COLO668 (cell line): ENCODE measurements around the gene PDSS2.

Source experiments
- DNase-seq: peaks from one replicate; lab custom pipeline; 2025; ENCODE audit not compliant: unreplicated experiment; lab: John Stamatoyannopoulos, UW

Gene PDSS2

GRCh38 chr6:107419733-107420132, 39.6 kb downstream of the PDSS2 start:
- peak; percentile 4 for DNase-seq

- DNase-seq = no peak
These were observed 41.2 kb downstream of the PDSS2 start for GRCh38 chr6:107418118-107418517.

GRCh38 chr6:107416145-107416544, 43.2 kb downstream of the PDSS2 start:
- no peak for DNase-seq

DNA sequence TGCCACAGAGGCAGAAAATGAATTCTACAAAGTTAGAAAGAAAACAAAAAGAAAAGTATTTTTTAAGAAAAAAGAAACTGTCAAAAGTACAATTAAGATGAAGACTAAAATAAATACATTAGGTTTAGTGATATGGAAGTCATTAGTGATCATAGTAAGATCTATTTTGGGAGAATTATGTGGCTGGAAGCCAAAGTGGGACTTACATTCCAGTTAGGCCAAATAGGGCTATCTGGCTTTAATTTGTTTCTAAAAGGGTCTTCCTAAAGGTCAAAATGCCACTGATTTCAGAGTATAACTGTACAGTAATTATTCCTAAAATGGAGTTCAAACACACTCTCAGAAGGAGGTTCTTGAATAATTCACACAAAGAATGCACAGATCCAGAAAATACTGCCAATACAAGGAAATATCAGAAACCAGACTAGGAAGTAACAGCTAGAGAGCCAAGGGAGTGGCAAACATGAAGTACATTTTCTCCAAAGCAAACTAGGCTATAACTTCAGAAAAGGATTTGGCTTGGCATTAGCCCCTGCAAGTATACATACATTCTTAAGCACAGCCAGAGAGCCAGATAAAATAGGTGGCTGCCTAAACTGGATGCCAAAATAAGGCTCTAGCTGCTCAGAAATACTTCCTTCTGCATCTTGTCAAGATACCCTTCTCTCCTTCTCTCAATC, 45.3 kb downstream of the PDSS2 start:
- no peak for DNase-seq

DNA sequence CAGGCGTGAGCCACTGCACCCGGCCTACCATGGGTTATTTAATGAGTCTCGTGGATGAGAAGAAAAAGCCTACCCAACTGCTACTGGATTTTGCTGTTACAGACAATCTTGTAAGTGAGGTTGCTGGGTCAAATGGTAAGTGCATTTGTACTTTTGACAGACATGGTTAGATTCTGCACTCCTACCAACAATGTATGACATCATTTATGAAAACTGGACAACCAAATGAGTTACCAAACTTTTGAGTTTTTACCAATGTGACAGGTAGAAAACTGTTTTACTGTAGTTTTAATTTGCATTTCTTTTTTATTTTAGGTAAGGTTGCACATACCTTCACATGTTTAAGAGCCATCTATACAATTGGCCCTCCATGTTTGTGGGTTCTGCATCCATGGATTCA, 48.2 kb downstream of the PDSS2 start:
- no peak for DNase-seq

DNA sequence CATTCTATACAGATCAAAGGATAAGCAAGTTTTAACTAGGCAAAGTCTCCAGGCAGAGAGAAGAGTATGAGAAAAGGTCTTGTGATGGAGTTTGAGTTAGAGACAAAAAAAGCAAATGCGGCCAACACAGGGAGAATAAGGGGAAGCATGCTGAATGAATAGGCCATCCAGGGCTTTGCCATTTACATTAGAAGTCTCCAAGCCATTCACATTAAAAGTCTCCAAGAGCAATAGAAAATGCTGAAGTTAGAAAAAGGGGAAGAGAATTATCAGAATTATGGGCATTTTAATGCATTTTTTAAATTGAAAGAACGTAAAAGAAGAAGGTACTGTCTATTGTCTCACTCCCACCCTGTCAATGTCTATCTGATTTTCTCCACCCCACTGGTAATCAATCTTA, 49.4 kb downstream of the PDSS2 start:
- no peak for DNase-seq

DNA sequence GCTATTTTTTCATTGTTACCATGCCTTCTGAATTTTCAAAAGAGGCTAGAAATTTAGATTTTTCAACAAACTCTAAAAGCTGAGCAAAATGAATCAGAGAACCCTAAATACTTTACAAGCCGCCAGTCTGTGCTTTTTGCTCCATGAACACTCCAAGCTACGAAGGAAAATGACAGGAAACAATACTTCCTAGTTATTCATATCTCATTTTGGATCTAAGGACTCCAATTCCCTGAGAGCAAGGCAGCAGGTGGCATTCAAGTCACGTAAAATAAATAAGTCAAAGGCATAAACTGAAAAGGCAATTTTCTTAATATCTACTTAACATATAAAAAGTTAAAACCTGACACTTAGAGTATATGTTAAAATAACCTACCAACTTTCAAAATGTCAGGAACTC, 50.6 kb downstream of the PDSS2 start:
- no peak for DNase-seq

- no peak for DNase-seq
These were observed 54.4 kb downstream of the PDSS2 start for GRCh38 chr6:107405002-107405401.

GRCh38 chr6:107402533-107402932, 56.8 kb downstream of the PDSS2 start:
- DNase-seq = no peak

- DNase-seq = no peak
These were observed 57.8 kb downstream of the PDSS2 start for GRCh38 chr6:107401573-107401972.

DNA sequence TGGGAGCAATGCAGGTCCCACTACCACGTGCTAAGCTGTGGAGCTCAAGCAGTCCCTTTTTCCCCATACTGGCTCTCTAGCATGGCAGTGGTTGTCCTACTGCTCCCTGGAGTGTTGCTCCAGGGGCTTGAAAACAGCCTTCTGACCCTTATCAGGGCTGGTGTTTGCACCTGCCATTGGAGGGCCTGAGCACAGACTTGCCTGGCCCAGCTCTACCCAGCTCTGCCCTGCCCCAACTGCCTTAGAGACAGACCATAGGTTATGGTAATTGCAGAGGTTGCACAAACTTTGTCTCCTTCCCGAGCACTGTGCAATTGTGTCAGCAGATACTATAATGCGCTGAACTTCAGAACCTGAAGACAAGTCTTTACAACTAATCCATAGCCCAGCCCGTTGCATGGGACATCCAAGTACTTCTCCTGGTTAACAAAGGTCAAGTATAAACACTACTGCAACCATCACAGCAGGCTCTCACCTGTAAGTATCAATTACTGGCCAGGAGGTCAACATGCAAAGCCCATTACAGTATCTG, 58.7 kb downstream of the PDSS2 start:
- DNase-seq = no peak

GRCh38 chr6:107399935-107400334, 59.4 kb downstream of the PDSS2 start:
- no peak for DNase-seq

- no peak for DNase-seq
These were observed 61.4 kb downstream of the PDSS2 start for GRCh38 chr6:107398001-107398400.

DNA sequence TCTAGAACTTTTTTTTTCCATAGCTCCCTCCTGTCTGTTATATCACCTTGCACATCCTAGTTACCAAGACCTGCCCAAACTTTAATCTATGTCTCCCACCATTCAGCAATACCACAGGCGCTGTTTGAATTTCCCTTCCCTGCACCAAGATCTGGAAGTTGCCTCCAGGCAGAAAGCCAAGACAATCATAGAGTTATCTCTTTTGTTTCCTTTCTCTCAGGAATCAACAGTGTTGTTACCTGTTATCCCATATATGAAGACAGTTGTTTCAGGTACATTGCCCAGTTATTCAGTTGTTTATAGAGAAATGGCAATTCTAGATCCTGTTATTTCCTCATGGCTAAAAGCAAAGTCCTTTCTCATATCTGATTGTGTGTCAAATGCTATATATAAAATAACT, 63.2 kb downstream of the PDSS2 start:
- no peak for DNase-seq

DNA sequence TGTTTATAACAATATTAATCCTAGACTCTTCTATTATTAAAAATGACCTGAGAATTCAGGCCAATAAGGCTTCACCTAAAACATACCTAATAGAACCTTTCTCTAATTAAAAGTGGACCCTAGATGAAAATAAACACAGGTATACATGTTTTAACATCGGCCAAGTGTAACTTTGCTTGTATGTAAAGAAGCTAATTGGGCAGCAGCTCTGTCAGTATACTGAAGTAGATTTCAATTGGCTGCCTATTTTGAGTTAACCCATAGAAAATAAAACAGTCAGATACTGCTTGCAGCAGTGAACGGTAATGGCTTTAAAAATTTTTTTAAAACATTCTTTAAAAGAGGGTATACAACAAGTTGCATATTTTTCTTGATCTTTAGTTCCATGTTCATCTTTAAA, 67.3 kb downstream of the PDSS2 start:
- DNase-seq = no peak

- no peak for DNase-seq
These were observed 68.5 kb downstream of the PDSS2 start for GRCh38 chr6:107390685-107391435.

DNA sequence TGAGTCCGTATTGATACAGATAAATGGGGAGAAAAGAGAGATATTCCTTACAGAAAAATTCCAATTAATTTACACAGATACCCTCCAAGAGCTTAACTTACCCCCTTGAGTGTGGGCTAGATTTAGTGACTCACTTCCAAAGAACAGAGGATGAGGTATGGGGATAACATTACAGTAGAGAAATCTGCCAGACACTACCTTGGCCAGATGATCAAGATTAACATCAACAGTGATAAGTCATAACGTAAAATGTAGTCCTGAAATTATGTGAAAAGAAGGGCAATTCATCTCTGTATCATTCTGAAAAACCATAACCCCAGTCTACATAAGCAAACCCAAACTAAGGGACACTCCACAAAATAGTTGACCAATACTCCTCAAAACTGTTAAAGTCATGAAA, 69.3 kb downstream of the PDSS2 start:
- DNase-seq = no peak

DNA sequence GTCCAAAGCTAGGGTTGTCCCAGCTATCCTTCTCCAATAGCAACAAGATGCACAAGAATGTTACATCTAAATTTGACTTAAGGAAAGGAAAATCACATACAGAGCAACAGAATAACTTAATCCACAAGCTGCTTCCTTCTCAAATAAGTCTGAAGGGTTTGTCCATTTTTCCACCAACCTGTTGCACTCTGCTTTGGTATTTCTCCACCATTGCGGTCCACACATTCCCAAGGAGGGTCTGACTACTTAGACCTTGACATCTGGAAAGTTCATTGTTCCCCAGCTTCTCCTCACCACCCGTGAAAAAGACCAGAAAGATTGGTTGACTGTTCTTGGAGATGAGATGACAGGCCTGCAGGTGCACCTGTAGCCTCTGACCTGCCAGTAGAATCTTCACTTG, 72.5 kb downstream of the PDSS2 start:
- DNase-seq = no peak

DNA sequence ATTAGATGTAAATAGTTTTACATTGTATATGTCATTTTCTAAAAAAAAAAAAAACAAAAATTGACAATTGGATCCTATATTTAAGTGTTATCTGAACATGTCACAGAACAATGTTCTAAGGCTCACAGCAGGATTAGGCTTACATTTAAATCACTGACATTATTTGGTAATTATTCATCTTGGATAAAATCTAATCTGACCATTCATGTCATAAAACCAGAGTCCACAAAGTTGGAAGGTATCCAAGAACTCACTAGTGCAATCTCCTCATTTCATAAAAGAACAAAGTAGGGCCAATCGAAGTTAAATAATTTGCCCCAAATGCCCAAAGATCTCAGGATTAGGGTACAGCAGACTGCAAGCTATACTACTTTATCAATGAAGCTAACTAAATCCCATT, 73.0 kb downstream of the PDSS2 start:
- no peak for DNase-seq

GRCh38 chr6:107383705-107384104, 75.7 kb downstream of the PDSS2 start:
- no peak for DNase-seq

DNA sequence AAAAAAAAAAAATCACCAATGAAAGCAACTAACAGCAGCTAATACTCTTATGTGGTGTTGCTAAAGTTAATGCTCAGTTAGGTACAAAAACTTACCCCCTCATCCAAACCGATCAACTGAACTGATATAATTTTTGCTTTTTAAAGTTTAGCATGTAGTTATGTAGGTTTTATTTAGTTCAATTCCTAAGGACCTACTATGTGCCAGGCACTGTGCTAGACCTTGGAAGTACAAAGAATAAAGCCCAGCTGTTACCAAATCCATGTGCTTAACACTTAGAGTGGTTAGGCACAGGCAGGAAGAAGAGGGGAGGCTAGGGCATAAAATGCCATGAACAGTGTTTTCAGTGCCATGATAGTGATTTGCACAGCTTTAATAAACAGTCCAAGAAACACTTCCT, 85.1 kb downstream of the PDSS2 start:
- no peak for DNase-seq

GRCh38 chr6:107369493-107369892, 89.9 kb downstream of the PDSS2 start:
- no peak for DNase-seq

GRCh38 chr6:107368471-107368870, 90.9 kb downstream of the PDSS2 start:
- DNase-seq = no peak
